Muscle of arm (tissue), 14 donors: Measurements from ENCODE around the gene USP47. TPM values are rescaled to one million over a fixed set of nuclear protein-coding genes. Genes with fewer than 3 reads are reported as not detected.

Experiments
- DNase-seq: peaks from one replicate; pipeline ENCODE4 v3.0.0-alpha.2; 2013
- long read RNA-seq, 11 donors: transcript quantifications; one replicate each; lab custom pipeline, GENCODE V29; 2026
- polyA plus RNA-seq, 12 donors: library from polyadenylated mRNA; unstranded; fragments of 120-200 nt; gene quantifications; one replicate each; pipeline ENCODE4 v1.2.1, GENCODE V29; 2013; ENCODE audit not compliant: insufficient read length in 12 of 12

Gene USP47
- 10 to 100 TPM in 11 of 12 donors, not detected in 1; 60.4 to 85.4 (median 71.5) TPM for polyA plus RNA-seq
- long read RNA-seq, donor 1, partial matches to known transcripts: 64 of 68 reads
- long read RNA-seq, donor 1, other reads (novel, unspliced or antisense): 0 of 68 reads
- long read RNA-seq, donor 2, full-length matches to known transcripts: 10 of 50 reads
- long read RNA-seq, donor 2, partial matches to known transcripts: 40 of 50 reads
- long read RNA-seq, donor 2, other reads (novel, unspliced or antisense): 0 of 50 reads
- long read RNA-seq, donor 3, full-length matches to known transcripts: 3 of 27 reads
- long read RNA-seq, donor 3, partial matches to known transcripts: 24 of 27 reads
- long read RNA-seq, donor 3, other reads (novel, unspliced or antisense): 0 of 27 reads
- long read RNA-seq, donor 4, full-length matches to known transcripts: 3 of 13 reads
- long read RNA-seq, donor 4, partial matches to known transcripts: 10 of 13 reads
- long read RNA-seq, donor 4, other reads (novel, unspliced or antisense): 0 of 13 reads
- long read RNA-seq, donor 5: 0 reads
- long read RNA-seq, donor 6, full-length matches to known transcripts: 3 of 16 reads
- long read RNA-seq, donor 6, partial matches to known transcripts: 13 of 16 reads
- long read RNA-seq, donor 6, other reads (novel, unspliced or antisense): 0 of 16 reads
- long read RNA-seq, donor 7, partial matches to known transcripts: 5 of 8 reads
- long read RNA-seq, donor 7, other reads (novel, unspliced or antisense): 0 of 8 reads
- long read RNA-seq, donor 8, full-length matches to known transcripts: 6 of 92 reads
- long read RNA-seq, donor 8, partial matches to known transcripts: 86 of 92 reads
- long read RNA-seq, donor 8, other reads (novel, unspliced or antisense): 0 of 92 reads
- long read RNA-seq, donor 9, full-length matches to known transcripts: 5 of 14 reads
- long read RNA-seq, donor 9, partial matches to known transcripts: 9 of 14 reads
- long read RNA-seq, donor 9, other reads (novel, unspliced or antisense): 0 of 14 reads
- long read RNA-seq, donor 10, full-length matches to known transcripts: 6 of 40 reads
- long read RNA-seq, donor 10, partial matches to known transcripts: 34 of 40 reads
- long read RNA-seq, donor 10, other reads (novel, unspliced or antisense): 0 of 40 reads
- long read RNA-seq, donor 11, full-length matches to known transcripts: 2 of 60 reads
- long read RNA-seq, donor 11, partial matches to known transcripts: 58 of 60 reads
- long read RNA-seq, donor 11, other reads (novel, unspliced or antisense): 0 of 60 reads

GRCh38 chr11:11841723-11842420 is at the start of gene USP47:
Gene USP47 (plus strand): TSS chr11:11841972. CDS start chr11:11842186, 214 bp downstream.
- DNase-seq: peak; percentile 92

- DNase-seq: no peak
These were observed 48.7 kb upstream of the USP47 start for GRCh38 chr11:11793073-11793472.

- peak; percentile 73 for DNase-seq
These were observed 43.0 kb upstream of the USP47 start for GRCh38 chr11:11798586-11799438.

- DNase-seq: no peak
These were observed 36.5 kb upstream of the USP47 start for GRCh38 chr11:11805228-11805627.

- DNase-seq: no peak
These were observed 35.7 kb upstream of the USP47 start for GRCh38 chr11:11806074-11806473.

- DNase-seq: no peak
These were observed 35.2 kb upstream of the USP47 start for GRCh38 chr11:11806586-11806985.

- no peak for DNase-seq
These were observed 33.7 kb upstream of the USP47 start for GRCh38 chr11:11807811-11808782.

- DNase-seq: no peak
These were observed 32.7 kb upstream of the USP47 start for GRCh38 chr11:11808992-11809615.

GRCh38 chr11:11810764-11811726 is 30.7 kb upstream of the USP47 start:
- DNase-seq: no peak

GRCh38 chr11:11813288-11813962 is 28.3 kb upstream of the USP47 start:
- DNase-seq: no peak

GRCh38 chr11:11814614-11815452 is 26.9 kb upstream of the USP47 start:
- no peak for DNase-seq

GRCh38 chr11:11816511-11817314 is 25.1 kb upstream of the USP47 start:
- no peak for DNase-seq

- no peak for DNase-seq
These were observed 23.8 kb upstream of the USP47 start for GRCh38 chr11:11817957-11818356.

GRCh38 chr11:11818529-11819121 is 23.1 kb upstream of the USP47 start:
- DNase-seq: no peak
